ENCODE data around the gene BTG1. TPM values are rescaled to one million over a fixed set of nuclear protein-coding genes. Genes with fewer than 3 reads are reported as not detected.

Gene BTG1
- total RNA-seq, 2 donors from 2014 or later: 30.4 to 34.1 TPM

GRCh38 chr12:92109613-92110012 is 36.0 kb downstream of the BTG1 start:
- no peak overlapping the region for H3K27ac ChIP-seq (ENCODE audit: low read depth, low read length)
- Mint-ChIP-seq H3K4me3 (no peak overlapping the region), H3K27ac (no peak overlapping the region), H3K36me3 (ENCODE audit: low read depth) (no peaks in the 10 kb centered on the region), H3K27me3 (ENCODE audit: insufficient read depth) (no peaks in the 10 kb centered on the region), H3K9me3 (no peaks in the 10 kb centered on the region), H3K4me1 (peaks cover 48% of the 10 kb centered on the region)
- no peak overlapping the region for H3K4me3 ChIP-seq (ENCODE audit: low read length)
- peaks cover 19% of the 10 kb centered on the region for H3K4me1 ChIP-seq (ENCODE audit: control insufficient read depth, insufficient read depth, low read length)
- TF ChIP-seq CTCF (conservative IDR thresholded peaks at IDR 0.05): no peak
- DNase-seq: peak; percentile 56
- no peak overlapping the region for H3K9ac ChIP-seq (ENCODE audit: extremely low read depth, low read length, poor library complexity, severe bottlenecking)
- 80 to 95% methylated on average over 1 to 4 of the region's 4 CpGs for WGBS, 2 experiments (ENCODE audit: insufficient coverage in 1 of 2, insufficient read length in 1 of 2)
- no peaks in the 10 kb centered on the region for H3K36me3 ChIP-seq (ENCODE audit: control insufficient read depth, insufficient read depth, low read length)
- H3K9me3 ChIP-seq (ENCODE audit: control insufficient read depth, low read length): no peaks in the 10 kb centered on the region
- no peaks in the 10 kb centered on the region for H3K27me3 ChIP-seq (ENCODE audit: control insufficient read depth, insufficient read depth, low read length, poor library complexity, severe bottlenecking)

GRCh38 chr12:92108651-92109050 is 37.0 kb downstream of the BTG1 start:
- H3K27me3 ChIP-seq (ENCODE audit: control insufficient read depth, insufficient read depth, low read length, poor library complexity, severe bottlenecking): no peaks in the 10 kb centered on the region
- H3K4me3 ChIP-seq (ENCODE audit: low read length): no peak overlapping the region
- Mint-ChIP-seq H3K4me1 (peaks cover 48% of the 10 kb centered on the region), H3K9me3 (no peaks in the 10 kb centered on the region), H3K27me3 (ENCODE audit: insufficient read depth) (no peaks in the 10 kb centered on the region), H3K27ac (no peak overlapping the region), H3K4me3 (no peak overlapping the region), H3K36me3 (ENCODE audit: low read depth) (no peaks in the 10 kb centered on the region)
- peak; percentile 69 for DNase-seq
- peaks cover 19% of the 10 kb centered on the region for H3K4me1 ChIP-seq (ENCODE audit: control insufficient read depth, insufficient read depth, low read length)
- no peaks in the 10 kb centered on the region for H3K36me3 ChIP-seq (ENCODE audit: control insufficient read depth, insufficient read depth, low read length)
- no peaks in the 10 kb centered on the region for H3K9me3 ChIP-seq (ENCODE audit: control insufficient read depth, low read length)
- H3K27ac ChIP-seq (ENCODE audit: low read depth, low read length): peak overlapping the region; percentile 76
- 0 to 17% methylated on average over 2 to 3 of the region's 3 CpGs for WGBS, 2 experiments (ENCODE audit: insufficient coverage in 1 of 2, insufficient read length in 1 of 2)
- no peak for TF ChIP-seq CTCF (conservative IDR thresholded peaks at IDR 0.05)
- H3K9ac ChIP-seq (ENCODE audit: extremely low read depth, low read length, poor library complexity, severe bottlenecking): no peak overlapping the region

- H3K36me3 Mint-ChIP-seq (ENCODE audit: low read depth): no peaks in the 10 kb centered on the region
- WGBS, 2 experiments (ENCODE audit: insufficient coverage in 1 of 2, insufficient read length in 1 of 2): 27 to 28% methylated on average over 4 to 7 of the region's 7 CpGs
- Histone ChIP-seq H3K4me3 (ENCODE audit: low read length) (peak overlapping the region; percentile 2), H3K36me3 (ENCODE audit: control insufficient read depth, insufficient read depth, low read length) (no peaks in the 10 kb centered on the region), H3K27me3 (ENCODE audit: control insufficient read depth, insufficient read depth, low read length, poor library complexity, severe bottlenecking) (no peaks in the 10 kb centered on the region), H3K4me1 (ENCODE audit: control insufficient read depth, insufficient read depth, low read length) (peaks cover 19% of the 10 kb centered on the region), H3K9me3 (ENCODE audit: control insufficient read depth, low read length) (no peaks in the 10 kb centered on the region), H3K27ac (ENCODE audit: low read depth, low read length) (peak overlapping the region; percentile 76), H3K9ac (ENCODE audit: extremely low read depth, low read length, poor library complexity, severe bottlenecking) (no peak overlapping the region)
- peak; percentile 70 for DNase-seq
- TF ChIP-seq CTCF (conservative IDR thresholded peaks at IDR 0.05): no peak
- no peaks in the 10 kb centered on the region for H3K27me3 Mint-ChIP-seq (ENCODE audit: insufficient read depth)
- H3K4me1 Mint-ChIP-seq: peaks cover 48% of the 10 kb centered on the region
- H3K27ac Mint-ChIP-seq: peak overlapping the region; percentile 83
- H3K9me3 Mint-ChIP-seq: no peaks in the 10 kb centered on the region
- H3K4me3 Mint-ChIP-seq: peak overlapping the region; percentile 5
These were observed 38.0 kb downstream of the BTG1 start for GRCh38 chr12:92107621-92108131.

Data from endodermal cell (in vitro differentiated cells).